Activated B cell treated with CpG ODN at 0.5 μM for 24 hours (primary cell): Measurements from ENCODE around the gene EN2. TPM values are rescaled to one million over a fixed set of nuclear protein-coding genes. Genes with fewer than 3 reads are reported as not detected.
A peak's percentile ranks its signal among the peaks of the same experiment; 100 is the strongest.

Experiments
- ATAC-seq: fragments of 200-7000 bp; cut with Tn5 transposase; one replicate; pipeline ENCODE4 v1.10.0; 2021; ENCODE audit warnings: low read depth, mild to moderate bottlenecking, moderate library complexity
- CTCF ChIA-PET: fragments of 350-600 bp; sonication (Branson Sonifier 250); formaldehyde crosslinking; loops from one replicate; lab custom pipeline; 2021; ENCODE audit warnings: antibody characterized with exemption; lab: Charles Lee
- POLR2A ChIA-PET: fragments of 350-600 bp; sonication (Branson Sonifier 250); formaldehyde crosslinking; loops from one replicate; lab custom pipeline; 2021; ENCODE audit warnings: antibody characterized with exemption; lab: Charles Lee
- DNase-seq: peaks from one replicate; pipeline ENCODE4 v3.0.0; 2022
- H3K27ac Mint-ChIP-seq: one replicate; pipeline ENCODE4 v1.8.0; 2020; ENCODE audit warnings: mixed read lengths
- H3K27me3 Mint-ChIP-seq: one replicate; pipeline ENCODE4 v1.8.0; 2021; ENCODE audit warnings: mixed read lengths
- H3K36me3 Mint-ChIP-seq: one replicate; pipeline ENCODE4 v1.8.0; 2021; ENCODE audit warnings: low read depth, mixed read lengths
- H3K4me1 Mint-ChIP-seq: one replicate; pipeline ENCODE4 v1.8.0; 2021; ENCODE audit warnings: mixed read lengths
- H3K4me3 Mint-ChIP-seq: one replicate; pipeline ENCODE4 v1.8.0; 2020; ENCODE audit warnings: mild to moderate bottlenecking, mixed read lengths
- H3K9me3 Mint-ChIP-seq: one replicate; pipeline ENCODE4 v1.8.0; 2020; ENCODE audit warnings: mixed read lengths
- CTCF ChIP-seq: fragments of 200-600 bp; IDR thresholded peaks from one replicate; pipeline ENCODE4 v1.8.0; 2022; ENCODE audit warnings: antibody characterized with exemption, mild to moderate bottlenecking
- intact Hi-C: fragments of 100-400 bp; cut with micrococcal nuclease; formaldehyde crosslinking; loops from one replicate; pipeline ENCODE4 v1.15.1; 2024
- total RNA-seq: library from RNA; stranded (reverse); gene quantifications from 2 replicates; pipeline ENCODE4 v1.2.3, GENCODE V29; 2022

Gene EN2
- total RNA-seq, 1 donor from 2014 or later: not detected

- no peak overlapping the region for H3K4me3 Mint-ChIP-seq
- H3K27me3 Mint-ChIP-seq: peaks cover 68% of the 10 kb centered on the region
- ATAC-seq (no peak), DNase-seq (no peak)
- peaks cover 8% of the 10 kb centered on the region for H3K9me3 Mint-ChIP-seq
- ChIA-PET CTCF (no interaction called here), POLR2A (interaction anchor here (0.6 kb wide), 2 partner anchors 15 to 134 kb away, joined by 4 to 6 read pairs; no protein-coding TSS in a partner anchor)
- intact Hi-C loops: loop anchor here (1.0 kb wide), 1 partner anchor 26 kb away; no protein-coding TSS in a partner anchor
- no peaks in the 10 kb centered on the region for H3K36me3 Mint-ChIP-seq
- H3K27ac Mint-ChIP-seq: no peak overlapping the region
- H3K4me1 Mint-ChIP-seq: peaks cover 13% of the 10 kb centered on the region
- no peak for TF ChIP-seq CTCF
These were observed 49.0 kb downstream of the EN2 start for GRCh38 chr7:155506854-155507337.

- DNase-seq: no peak
- TF ChIP-seq CTCF: no peak
- no peak overlapping the region for H3K27ac Mint-ChIP-seq
- peaks cover 8% of the 10 kb centered on the region for H3K9me3 Mint-ChIP-seq
- H3K36me3 Mint-ChIP-seq: no peaks in the 10 kb centered on the region
- ChIA-PET CTCF (no interaction called here), POLR2A (no interaction called here)
- intact Hi-C loops: loop anchor here (1.0 kb wide), 1 partner anchor 26 kb away; no protein-coding TSS in a partner anchor
- peaks cover 13% of the 10 kb centered on the region for H3K4me1 Mint-ChIP-seq
- peaks cover 70% of the 10 kb centered on the region for H3K27me3 Mint-ChIP-seq
- H3K4me3 Mint-ChIP-seq: no peak overlapping the region
- no peak for ATAC-seq
These were observed 49.6 kb downstream of the EN2 start for GRCh38 chr7:155507576-155507975.

GRCh38 chr7:155508376-155509358, 50.7 kb downstream of the EN2 start:
- ATAC-seq (no peak), DNase-seq (no peak)
- Mint-ChIP-seq H3K27me3 (peaks cover 65% of the 10 kb centered on the region), H3K36me3 (no peaks in the 10 kb centered on the region), H3K4me1 (peaks cover 13% of the 10 kb centered on the region), H3K9me3 (peaks cover 8% of the 10 kb centered on the region), H3K4me3 (peak overlapping the region; percentile 12), H3K27ac (no peak overlapping the region)
- intact Hi-C loops: loop anchor here (2.0 kb wide), 1 partner anchor 42 kb away; no protein-coding TSS in a partner anchor
- CTCF ChIA-PET: no interaction called here
- no peak for TF ChIP-seq CTCF
- POLR2A ChIA-PET: no interaction called here

GRCh38 chr7:155509359-155509724, 51.4 kb downstream of the EN2 start:
- ATAC-seq: no peak
- intact Hi-C loops: loop anchor here (2.0 kb wide), 1 partner anchor 43 kb away; no protein-coding TSS in a partner anchor
- H3K4me1 Mint-ChIP-seq: peaks cover 13% of the 10 kb centered on the region
- peak overlapping the region; percentile 12 for H3K4me3 Mint-ChIP-seq
- peaks cover 64% of the 10 kb centered on the region for H3K27me3 Mint-ChIP-seq
- no peak for TF ChIP-seq CTCF
- no peak for DNase-seq
- POLR2A ChIA-PET: no interaction called here
- H3K27ac Mint-ChIP-seq: no peak overlapping the region
- CTCF ChIA-PET: no interaction called here
- H3K9me3 Mint-ChIP-seq: peaks cover 8% of the 10 kb centered on the region
- H3K36me3 Mint-ChIP-seq: no peaks in the 10 kb centered on the region
